Transverse colon (tissue), 4 donors: ENCODE measurements around the gene GPR55. TPM values are rescaled to one million over a fixed set of nuclear protein-coding genes. Genes with fewer than 3 reads are reported as not detected.

Experiments used
- DNase-seq: peaks from one replicate; pipeline ENCODE4 v3.0.0-alpha.2; 2019
- H3K27ac ChIP-seq, 4 donors: fragments of 200-600 bp; sonication (generic); 2 replicates each; pipeline ENCODE4 v1.5.1; 2016 to 2018; ENCODE audit warnings: inconsistent platforms in 4 of 4
- H3K27me3 ChIP-seq: fragments of 200-600 bp; sonication (generic); 2 replicates; pipeline ENCODE4 v1.5.1; 2017; ENCODE audit warnings: inconsistent platforms
- H3K36me3 ChIP-seq, 4 donors: fragments of 200-600 bp; sonication (generic); 2 replicates each; pipeline ENCODE4 v1.5.1; 2017 to 2019; ENCODE audit warnings: inconsistent platforms in 4 of 4
- H3K4me1 ChIP-seq, 4 donors: fragments of 200-600 bp; sonication (generic); 2 replicates each; pipeline ENCODE4 v1.5.1; 2017 to 2020; ENCODE audit warnings: inconsistent platforms in 4 of 4
- H3K4me3 ChIP-seq, 4 donors: fragments of 200-600 bp; sonication (generic); 1 replicate in 1 of 4; 2 replicates in 3 of 4; pipeline versions ENCODE4 v1.5.1 to v1.6.1; 2017 to 2019; ENCODE audit warnings: inconsistent platforms in 4 of 4
- H3K9me3 ChIP-seq, 2 donors: fragments of 200-600 bp; sonication (generic); 2 replicates each; pipeline ENCODE4 v1.5.1; 2017 to 2019; ENCODE audit warnings: inconsistent platforms in 2 of 2
- EP300 ChIP-seq: sonication (generic); formaldehyde crosslinking; IDR thresholded peaks from one replicate; pipeline ENCODE4 v1.6.1; 2017; ENCODE audit warnings: antibody characterized with exemption, low read depth
- POLR2A ChIP-seq: fragments of 450-650 bp; IDR thresholded peaks from one replicate; pipeline ENCODE4 v1.6.1; 2016; ENCODE audit warnings: antibody characterized with exemption, mild to moderate bottlenecking, moderate library complexity
- POLR2AphosphoS5 ChIP-seq, 3 donors: sonication (generic); formaldehyde crosslinking; IDR thresholded peaks; one replicate each; pipeline ENCODE4 v1.6.1; 2016; ENCODE audit warnings: antibody characterized with exemption in 3 of 3
- WGBS, 2 donors: methylation state at CpG; one replicate each; pipeline ENCODE4 v1.1.5; 2018; ENCODE audit warnings: low coverage in 1 of 2; 5-methylcytosine and 5-hydroxymethylcytosine counted together
- in situ Hi-C, 4 donors: fragments of 200-750 bp; cut with MboI; loops; one replicate each; pipeline versions ENCODE4 v1.15.0 to v1.15.1; 2017; ENCODE audit warnings: low sequenced_read_pairs in 3 of 4, low pct_ligation_motif_present in 1 of 4, low pct_unique_long_range_greater_than_20kb in 1 of 4
- intact Hi-C: fragments of 100-400 bp; cut with DNase I; formaldehyde crosslinking; loops from one replicate; pipeline ENCODE4 v1.15.1; 2023; ENCODE audit warnings: low total_unique reads
- total RNA-seq, 4 donors: library from RNA; depleted of rRNA; stranded (reverse); fragments of >200 nt; gene quantifications; one replicate each; pipeline ENCODE4 v1.1.0, GENCODE V29; 2016
- TF ChIP-seq, protein P1 (sequence below), 5 experiments: fragments of 200-600 bp in 3 of 5; fragments of 450-650 bp in 2 of 5; sonication (generic) in 3 of 5; IDR thresholded peaks; 1 replicate in 2 of 5; 2 replicates in 3 of 5; pipeline ENCODE4 v1.5.1; 2016 to 2017; ENCODE audit warnings: antibody characterized with exemption in 5 of 5, inconsistent platforms in 3 of 5, mild to moderate bottlenecking in 2 of 5, moderate library complexity in 1 of 5

GPR55 gene
- total RNA-seq, 4 donors from 2014 or later = 0.40 to 16.1 (median 2.0) TPM

DNA sequence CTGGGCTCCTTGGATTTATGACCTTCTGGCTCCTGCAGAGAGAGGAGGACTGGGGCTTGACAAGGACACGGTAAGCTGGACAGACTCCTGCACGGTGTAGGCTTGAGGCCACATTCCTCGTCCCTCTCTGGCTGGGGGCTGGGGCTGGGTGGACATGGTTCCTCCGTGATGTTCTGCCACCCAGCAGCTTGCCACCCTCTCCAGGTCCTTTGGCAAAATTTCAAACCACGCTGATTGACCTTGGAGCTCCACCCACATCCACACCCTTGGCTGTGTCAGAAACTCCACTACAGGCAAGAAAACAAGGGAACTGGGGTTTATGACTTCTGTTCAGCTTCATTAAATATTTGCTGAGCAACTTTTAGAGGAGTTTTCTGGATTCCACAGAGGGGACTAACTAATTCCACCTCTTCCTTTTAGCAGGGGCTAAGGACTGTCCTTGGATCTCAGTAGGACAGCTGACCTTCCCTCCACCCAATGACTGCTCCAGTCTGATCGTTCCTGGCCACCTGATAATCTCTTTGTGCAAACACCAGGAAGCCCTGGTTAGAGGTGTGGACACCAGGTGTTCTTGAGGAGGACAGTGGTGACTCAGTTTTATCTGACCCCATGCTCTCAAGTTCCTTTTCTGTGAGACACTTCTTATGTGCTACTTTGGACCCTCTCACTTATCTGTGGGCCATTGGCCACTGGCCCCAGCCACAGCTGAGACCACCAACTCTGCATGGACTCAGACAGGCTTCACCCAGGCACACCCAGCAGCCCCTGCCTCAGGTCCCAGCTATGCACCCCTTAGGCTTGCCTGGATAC lies 29.3 kb downstream of the GPR55 start:
- no peaks in the 10 kb centered on the region for H3K9me3 ChIP-seq
- H3K27me3 ChIP-seq = no peaks in the 10 kb centered on the region
- in situ Hi-C loops (no loop called here), intact Hi-C loops (no loop called here)
- TF ChIP-seq POLR2AphosphoS5 (IDR thresholded peaks at IDR 0.05) (peak in 2 of 3 donors; percentile 15 to 54), POLR2A (peak; percentile 33), EP300 (no peak)
- TF ChIP-seq, protein P1, sequence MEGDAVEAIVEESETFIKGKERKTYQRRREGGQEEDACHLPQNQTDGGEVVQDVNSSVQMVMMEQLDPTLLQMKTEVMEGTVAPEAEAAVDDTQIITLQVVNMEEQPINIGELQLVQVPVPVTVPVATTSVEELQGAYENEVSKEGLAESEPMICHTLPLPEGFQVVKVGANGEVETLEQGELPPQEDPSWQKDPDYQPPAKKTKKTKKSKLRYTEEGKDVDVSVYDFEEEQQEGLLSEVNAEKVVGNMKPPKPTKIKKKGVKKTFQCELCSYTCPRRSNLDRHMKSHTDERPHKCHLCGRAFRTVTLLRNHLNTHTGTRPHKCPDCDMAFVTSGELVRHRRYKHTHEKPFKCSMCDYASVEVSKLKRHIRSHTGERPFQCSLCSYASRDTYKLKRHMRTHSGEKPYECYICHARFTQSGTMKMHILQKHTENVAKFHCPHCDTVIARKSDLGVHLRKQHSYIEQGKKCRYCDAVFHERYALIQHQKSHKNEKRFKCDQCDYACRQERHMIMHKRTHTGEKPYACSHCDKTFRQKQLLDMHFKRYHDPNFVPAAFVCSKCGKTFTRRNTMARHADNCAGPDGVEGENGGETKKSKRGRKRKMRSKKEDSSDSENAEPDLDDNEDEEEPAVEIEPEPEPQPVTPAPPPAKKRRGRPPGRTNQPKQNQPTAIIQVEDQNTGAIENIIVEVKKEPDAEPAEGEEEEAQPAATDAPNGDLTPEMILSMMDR (IDR thresholded peaks at IDR 0.05) = no peak
- H3K36me3 ChIP-seq = no peaks in the 10 kb centered on the region
- WGBS, 2 donors = 34 to 60% methylated on average over 2 to 5 of the region's 6 CpGs
- peaks cover 5 to 36% (median 19%) of the 10 kb centered on the region in 4 donors for H3K4me1 ChIP-seq
- H3K27ac ChIP-seq = peak overlapping the region; percentile 63 to 87 (median 80)
- no peak overlapping the region for H3K4me3 ChIP-seq
- DNase-seq = peak; percentile 78

DNA sequence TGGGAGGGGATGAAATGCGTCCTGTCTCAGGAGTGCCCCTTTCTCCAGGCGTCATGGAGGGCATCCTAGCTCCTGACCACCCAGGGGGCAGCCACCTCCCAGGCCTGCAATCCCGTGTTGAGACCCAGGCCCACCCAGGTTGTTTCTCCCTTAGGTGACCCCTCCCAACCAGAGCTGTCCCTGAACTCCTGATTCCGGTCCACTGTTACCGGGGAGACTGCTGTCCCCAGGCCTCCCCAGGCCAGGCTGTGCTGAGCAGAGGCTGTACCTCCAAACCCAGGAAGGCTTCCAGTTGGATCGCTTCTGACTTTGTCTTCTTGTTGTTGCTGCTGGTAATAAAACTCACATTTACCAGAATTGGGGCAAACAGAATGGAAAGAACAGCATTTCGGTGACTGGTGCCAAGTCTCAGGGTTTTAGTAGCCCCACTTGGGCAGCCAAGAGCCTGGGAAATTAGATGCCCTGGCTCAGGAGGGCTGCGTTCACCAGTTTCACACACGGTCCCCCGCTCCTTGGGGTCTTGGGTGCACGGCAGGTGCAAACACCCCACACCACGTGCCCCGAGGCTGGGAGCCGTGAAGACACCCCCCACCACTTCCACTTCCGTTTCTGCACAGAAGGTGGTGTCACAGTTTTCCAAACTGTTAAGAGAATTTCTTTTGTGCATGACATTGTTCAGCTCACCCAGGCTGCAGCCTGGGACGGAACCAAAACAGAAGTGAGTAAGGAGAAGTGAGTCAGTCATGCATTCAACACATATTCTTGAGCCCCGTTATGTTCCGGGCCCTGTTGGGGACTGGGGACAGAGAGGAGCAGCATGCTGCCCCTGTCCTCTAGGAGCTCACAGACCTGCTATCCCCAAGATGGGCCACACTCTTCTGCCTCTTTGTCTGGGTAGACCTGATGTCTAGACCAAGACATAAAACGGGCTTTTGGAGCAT lies 30.9 kb downstream of the GPR55 start:
- Histone ChIP-seq H3K9me3 (no peaks in the 10 kb centered on the region), H3K27me3 (no peaks in the 10 kb centered on the region), H3K4me1 (peaks cover 5 to 36% (median 19%) of the 10 kb centered on the region in 4 donors), H3K36me3 (no peaks in the 10 kb centered on the region), H3K27ac (peak overlapping the region in 3 of 4 donors; percentile 63 to 87 (median 81)), H3K4me3 (no peak overlapping the region)
- peak; percentile 23 for DNase-seq
- no peak for TF ChIP-seq POLR2AphosphoS5 (IDR thresholded peaks at IDR 0.05)
- TF ChIP-seq, protein P1 (IDR thresholded peaks at IDR 0.05) = no peak
- no peak for TF ChIP-seq POLR2A
- no peak for TF ChIP-seq EP300
- 77% methylated on average over 19 of the region's 19 CpGs; no CpG with 5 or more reads in 1 of the 2 donors for WGBS, 2 donors
- intact Hi-C loops (no loop called here), in situ Hi-C loops (no loop called here)

DNA sequence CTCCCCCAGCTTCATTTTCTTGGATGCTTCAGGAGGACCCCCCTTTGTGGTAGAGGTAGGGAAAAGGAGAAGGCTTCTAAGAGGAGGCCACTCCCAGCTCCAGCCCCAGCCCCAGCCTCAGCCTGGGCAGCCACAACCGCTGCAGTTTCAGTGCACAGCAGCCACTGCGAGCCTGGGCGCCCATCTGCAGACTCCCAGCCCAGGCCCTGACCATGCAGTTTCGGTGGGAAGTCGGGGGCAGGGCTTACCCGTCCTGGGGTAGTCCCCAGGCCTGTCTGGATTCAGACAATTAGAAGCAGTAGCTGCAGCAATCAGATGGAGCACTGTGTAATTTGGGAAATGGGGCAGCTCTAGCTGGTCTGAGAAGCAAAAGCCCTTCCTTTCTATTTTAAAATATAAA lies 31.7 kb downstream of the GPR55 start:
- H3K27ac ChIP-seq = no peak overlapping the region
- TF ChIP-seq, protein P1 (IDR thresholded peaks at IDR 0.05) = no peak
- TF ChIP-seq EP300 (no peak), POLR2A (no peak), POLR2AphosphoS5 (IDR thresholded peaks at IDR 0.05) (no peak)
- H3K4me1 ChIP-seq = peaks cover 5 to 36% (median 19%) of the 10 kb centered on the region in 4 donors
- in situ Hi-C loops = no loop called here
- H3K4me3 ChIP-seq = no peak overlapping the region
- no peaks in the 10 kb centered on the region for H3K36me3 ChIP-seq
- peak; percentile 72 for DNase-seq
- intact Hi-C loops = no loop called here
- no peaks in the 10 kb centered on the region for H3K27me3 ChIP-seq
- no peaks in the 10 kb centered on the region for H3K9me3 ChIP-seq
- WGBS, 2 donors = 50 to 56% methylated on average over 2 to 6 of the region's 6 CpGs

DNA sequence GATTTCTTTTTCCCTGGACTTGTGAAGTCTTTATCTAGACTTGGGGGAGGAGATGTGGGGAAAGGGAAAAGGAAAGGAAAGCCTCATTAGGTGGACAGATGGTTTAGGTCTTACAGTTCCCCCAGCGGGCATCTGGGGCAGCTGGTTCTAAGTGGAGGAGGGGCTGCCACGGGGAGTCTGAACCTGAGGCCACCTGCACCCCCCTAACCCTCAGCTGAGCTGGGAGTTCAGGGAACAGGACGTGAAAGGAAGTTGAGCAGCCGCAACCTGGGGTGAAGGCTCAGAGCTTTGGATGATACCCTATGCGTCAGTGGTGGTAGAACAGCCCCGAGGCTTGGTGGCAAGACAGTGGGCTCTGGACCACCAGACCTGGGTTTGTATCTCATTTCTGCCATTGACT lies 33.5 kb downstream of the GPR55 start:
- Histone ChIP-seq H3K36me3 (no peaks in the 10 kb centered on the region), H3K27me3 (no peaks in the 10 kb centered on the region), H3K4me1 (peaks cover 5 to 29% (median 17%) of the 10 kb centered on the region in 4 donors), H3K27ac (no peak overlapping the region), H3K9me3 (no peaks in the 10 kb centered on the region), H3K4me3 (no peak overlapping the region)
- 76% methylated on average over 6 of the region's 6 CpGs; no CpG with 5 or more reads in 1 of the 2 donors for WGBS, 2 donors
- intact Hi-C loops = no loop called here
- in situ Hi-C loops = no loop called here
- DNase-seq = peak; percentile 25
- TF ChIP-seq, protein P1 (IDR thresholded peaks at IDR 0.05) = no peak
- no peak for TF ChIP-seq POLR2A
- TF ChIP-seq EP300 = no peak
- TF ChIP-seq POLR2AphosphoS5 (IDR thresholded peaks at IDR 0.05) = no peak
